NCI-H510A (cell line): ENCODE results near the gene GOLGA8T.
"Not testable (repeated sequence)": the region's sequence is repeated elsewhere in the genome, so short reads cannot be mapped to it uniquely, and the experiment has no call there.

Experiments
- DNase-seq: peaks from one replicate; lab custom pipeline; 2025; lab: John Stamatoyannopoulos, UW

Gene GOLGA8T

GRCh38 chr15:30134751-30135150, at the start of gene GOLGA8T:
GOLGA8T (plus strand) TSS chr15:30135051; CDS start chr15:30135149, 98 bp downstream.
- DNase-seq, result not testable (repeated sequence)

GRCh38 chr15:30097827-30098226, 37.0 kb upstream of the GOLGA8T start:
- not testable (repeated sequence) for DNase-seq

GRCh38 chr15:30102890-30103289, 32.0 kb upstream of the GOLGA8T start:
- not testable (repeated sequence) for DNase-seq

GRCh38 chr15:30103941-30104507, 30.8 kb upstream of the GOLGA8T start:
- DNase-seq, result not testable (repeated sequence)

- not testable (repeated sequence) for DNase-seq
Observed at GRCh38 chr15:30110591-30110990, 24.3 kb upstream of the GOLGA8T start.

- DNase-seq, result not testable (repeated sequence)
Observed at GRCh38 chr15:30130066-30130465, 4.8 kb upstream of the GOLGA8T start.

GRCh38 chr15:30143246-30143645, 8.4 kb downstream of the GOLGA8T start:
- DNase-seq, result not testable (repeated sequence)

GRCh38 chr15:30149891-30150290, 15.0 kb downstream of the GOLGA8T start:
- DNase-seq, result not testable (repeated sequence)

GRCh38 chr15:30162479-30163357, 27.9 kb downstream of the GOLGA8T start:
- not testable (repeated sequence) for DNase-seq

- not testable (repeated sequence) for DNase-seq
Observed at GRCh38 chr15:30163759-30164158, 28.9 kb downstream of the GOLGA8T start.

GRCh38 chr15:30164257-30164656, 29.4 kb downstream of the GOLGA8T start:
- not testable (repeated sequence) for DNase-seq

GRCh38 chr15:30167403-30167802, 32.6 kb downstream of the GOLGA8T start:
- DNase-seq, result not testable (repeated sequence)

- not testable (repeated sequence) for DNase-seq
Observed at GRCh38 chr15:30167886-30168285, 33.0 kb downstream of the GOLGA8T start.

GRCh38 chr15:30171452-30171851, 36.6 kb downstream of the GOLGA8T start:
- DNase-seq, result not testable (repeated sequence)

GRCh38 chr15:30173041-30173608, 38.3 kb downstream of the GOLGA8T start:
- not testable (repeated sequence) for DNase-seq

GRCh38 chr15:30175291-30175690, 40.4 kb downstream of the GOLGA8T start:
- not testable (repeated sequence) for DNase-seq

- not testable (repeated sequence) for DNase-seq
Observed at GRCh38 chr15:30176613-30177012, 41.8 kb downstream of the GOLGA8T start.

- not testable (repeated sequence) for DNase-seq
Observed at GRCh38 chr15:30179814-30180213, 45.0 kb downstream of the GOLGA8T start.

- DNase-seq, result not testable (repeated sequence)
Observed at GRCh38 chr15:30185495-30185894, 50.6 kb downstream of the GOLGA8T start.

GRCh38 chr15:30187429-30187828, 52.6 kb downstream of the GOLGA8T start:
- not testable (repeated sequence) for DNase-seq

GRCh38 chr15:30189754-30190153, 54.9 kb downstream of the GOLGA8T start:
- DNase-seq, result not testable (repeated sequence)

GRCh38 chr15:30191143-30191542, 56.3 kb downstream of the GOLGA8T start:
- not testable (repeated sequence) for DNase-seq

GRCh38 chr15:30191639-30192038, 56.8 kb downstream of the GOLGA8T start:
- not testable (repeated sequence) for DNase-seq
